ENCODE measurements around the gene NAALADL2.

Gene NAALADL2

DNA sequence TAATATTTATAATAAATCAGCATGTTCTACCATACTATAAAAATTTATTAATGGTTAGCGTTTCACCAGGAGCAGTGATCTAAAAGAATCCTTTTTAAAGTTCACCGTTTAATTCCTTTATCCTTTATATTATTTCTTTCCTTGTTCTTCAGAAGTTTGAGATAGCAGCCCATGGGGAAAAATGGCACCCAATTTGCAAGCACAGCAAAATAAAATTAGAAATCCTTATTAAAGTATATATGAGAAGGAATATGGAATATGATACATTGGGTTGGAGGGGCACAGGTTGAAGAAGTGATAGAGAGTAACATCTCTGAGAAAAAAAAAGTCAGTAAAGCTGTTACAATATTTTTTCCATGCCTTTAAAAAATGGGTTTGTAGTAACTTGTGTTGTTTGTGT is 892.0 kb downstream of the NAALADL2 start:
- TF ChIP-seq CREB1 (IDR thresholded peaks at IDR 0.05; ENCODE audit: low read depth) = no peak

GRCh38 chr3:175763948-175764347 is 904.8 kb downstream of the NAALADL2 start:
- TF ChIP-seq CREB1 (IDR thresholded peaks at IDR 0.05; ENCODE audit: low read depth) (no peak), ZBTB7A (IDR thresholded peaks at IDR 0.05; ENCODE audit: low read depth) (no peak)
- TF ChIP-seq, protein P1, sequence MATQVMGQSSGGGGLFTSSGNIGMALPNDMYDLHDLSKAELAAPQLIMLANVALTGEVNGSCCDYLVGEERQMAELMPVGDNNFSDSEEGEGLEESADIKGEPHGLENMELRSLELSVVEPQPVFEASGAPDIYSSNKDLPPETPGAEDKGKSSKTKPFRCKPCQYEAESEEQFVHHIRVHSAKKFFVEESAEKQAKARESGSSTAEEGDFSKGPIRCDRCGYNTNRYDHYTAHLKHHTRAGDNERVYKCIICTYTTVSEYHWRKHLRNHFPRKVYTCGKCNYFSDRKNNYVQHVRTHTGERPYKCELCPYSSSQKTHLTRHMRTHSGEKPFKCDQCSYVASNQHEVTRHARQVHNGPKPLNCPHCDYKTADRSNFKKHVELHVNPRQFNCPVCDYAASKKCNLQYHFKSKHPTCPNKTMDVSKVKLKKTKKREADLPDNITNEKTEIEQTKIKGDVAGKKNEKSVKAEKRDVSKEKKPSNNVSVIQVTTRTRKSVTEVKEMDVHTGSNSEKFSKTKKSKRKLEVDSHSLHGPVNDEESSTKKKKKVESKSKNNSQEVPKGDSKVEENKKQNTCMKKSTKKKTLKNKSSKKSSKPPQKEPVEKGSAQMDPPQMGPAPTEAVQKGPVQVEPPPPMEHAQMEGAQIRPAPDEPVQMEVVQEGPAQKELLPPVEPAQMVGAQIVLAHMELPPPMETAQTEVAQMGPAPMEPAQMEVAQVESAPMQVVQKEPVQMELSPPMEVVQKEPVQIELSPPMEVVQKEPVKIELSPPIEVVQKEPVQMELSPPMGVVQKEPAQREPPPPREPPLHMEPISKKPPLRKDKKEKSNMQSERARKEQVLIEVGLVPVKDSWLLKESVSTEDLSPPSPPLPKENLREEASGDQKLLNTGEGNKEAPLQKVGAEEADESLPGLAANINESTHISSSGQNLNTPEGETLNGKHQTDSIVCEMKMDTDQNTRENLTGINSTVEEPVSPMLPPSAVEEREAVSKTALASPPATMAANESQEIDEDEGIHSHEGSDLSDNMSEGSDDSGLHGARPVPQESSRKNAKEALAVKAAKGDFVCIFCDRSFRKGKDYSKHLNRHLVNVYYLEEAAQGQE (IDR thresholded peaks at IDR 0.05; ENCODE audit: low read depth) = no peak

DNA sequence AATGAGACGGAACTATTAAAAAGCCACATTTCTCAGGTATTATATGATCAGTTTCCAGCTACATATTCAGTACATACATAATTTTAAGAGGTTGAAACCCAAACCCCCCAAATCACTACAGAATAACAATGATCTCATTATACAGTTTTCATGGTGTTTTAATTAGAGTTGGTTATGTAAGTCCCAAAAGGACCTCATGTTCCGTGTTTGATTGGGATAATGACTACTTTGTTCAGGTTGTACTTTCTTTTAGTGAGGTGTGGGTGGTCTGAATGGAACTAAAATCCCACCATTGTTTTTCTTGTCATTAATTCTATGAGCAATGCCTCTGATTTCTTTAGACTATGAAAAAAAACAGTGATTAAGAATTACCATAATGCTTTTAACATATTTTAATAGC is 905.6 kb downstream of the NAALADL2 start:
- TF ChIP-seq MAX (IDR thresholded peaks at IDR 0.05) (no peak), YY1 (IDR thresholded peaks at IDR 0.05; ENCODE audit: low read depth) (no peak), USF1 (IDR thresholded peaks at IDR 0.05) (no peak), EGR1 (IDR thresholded peaks at IDR 0.05) (no peak), FOXM1 (IDR thresholded peaks at IDR 0.05; ENCODE audit: borderline replicate concordance, low read depth) (no peak), ZBTB7A (IDR thresholded peaks at IDR 0.05; ENCODE audit: low read depth) (no peak), CREB1 (IDR thresholded peaks at IDR 0.05; ENCODE audit: low read depth) (no peak), TEAD4 (IDR thresholded peaks at IDR 0.05) (no peak), CEBPB (IDR thresholded peaks at IDR 0.05) (no peak), RAD21 (IDR thresholded peaks at IDR 0.05; ENCODE audit: low read depth) (no peak), TCF12 (IDR thresholded peaks at IDR 0.05; ENCODE audit: low read depth) (no peak), NFIC (IDR thresholded peaks at IDR 0.05) (no peak), TAF1 (IDR thresholded peaks at IDR 0.05; ENCODE audit: low read depth) (no peak), EP300 (IDR thresholded peaks at IDR 0.05; ENCODE audit: borderline replicate concordance) (no peak)
- TF ChIP-seq, protein P1 (IDR thresholded peaks at IDR 0.05; ENCODE audit: low read depth) = no peak

DNA sequence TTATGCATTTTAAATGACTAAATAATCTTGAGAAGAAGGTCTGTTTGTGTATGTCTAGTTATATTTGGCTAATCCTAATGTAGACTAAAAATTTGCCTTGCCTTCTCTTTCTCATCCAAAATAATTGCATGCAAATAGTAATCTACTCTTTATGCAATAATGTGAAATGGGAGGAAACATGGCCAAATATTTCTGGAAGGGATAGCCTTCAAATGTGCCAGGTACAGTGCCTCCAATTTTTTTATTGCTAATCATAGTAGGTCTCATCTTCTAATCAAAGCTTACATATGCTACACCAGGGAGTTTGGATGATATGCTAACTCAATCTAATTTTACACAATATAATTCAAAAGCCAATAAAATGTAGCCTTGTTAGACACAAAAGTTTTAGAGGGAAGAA is 911.3 kb downstream of the NAALADL2 start:
- TF ChIP-seq ZBTB7A (IDR thresholded peaks at IDR 0.05; ENCODE audit: low read depth) = no peak

- TF ChIP-seq USF1 (IDR thresholded peaks at IDR 0.05) = no peak
- no peak for TF ChIP-seq EP300 (IDR thresholded peaks at IDR 0.05; ENCODE audit: borderline replicate concordance)
- no peak for TF ChIP-seq FOXM1 (IDR thresholded peaks at IDR 0.05; ENCODE audit: borderline replicate concordance, low read depth)
- TF ChIP-seq TAF1 (IDR thresholded peaks at IDR 0.05; ENCODE audit: low read depth) = no peak
These were observed 918.4 kb downstream of the NAALADL2 start for GRCh38 chr3:175777495-175777894.

DNA sequence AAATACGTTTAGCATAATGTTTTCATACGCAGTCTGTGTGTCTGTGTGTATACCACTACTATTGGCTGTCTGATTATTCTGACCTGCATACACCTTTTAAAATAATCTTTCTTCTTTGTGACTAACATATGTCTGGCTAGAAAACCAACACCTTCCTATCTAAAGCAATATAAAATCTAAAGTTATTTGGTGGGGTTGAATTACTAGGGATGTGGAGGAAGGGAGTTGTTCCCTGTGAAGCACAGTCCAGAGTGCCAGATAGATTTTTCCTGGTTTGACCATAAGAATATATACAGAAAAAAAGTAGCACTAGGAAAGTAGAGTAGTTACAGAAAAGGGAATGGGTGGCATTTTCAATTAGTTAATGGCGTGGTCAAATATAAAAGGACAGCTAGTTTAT is 918.8 kb downstream of the NAALADL2 start:
- TF ChIP-seq EGR1 (IDR thresholded peaks at IDR 0.05) = no peak
- no peak for TF ChIP-seq USF1 (IDR thresholded peaks at IDR 0.05)
- no peak for TF ChIP-seq YY1 (IDR thresholded peaks at IDR 0.05; ENCODE audit: low read depth)
- no peak for TF ChIP-seq RAD21 (IDR thresholded peaks at IDR 0.05; ENCODE audit: low read depth)
- TF ChIP-seq ZBTB7A (IDR thresholded peaks at IDR 0.05; ENCODE audit: low read depth) = no peak
- no peak for TF ChIP-seq TCF12 (IDR thresholded peaks at IDR 0.05; ENCODE audit: low read depth)
- no peak for TF ChIP-seq CREB1 (IDR thresholded peaks at IDR 0.05; ENCODE audit: low read depth)
- TF ChIP-seq EP300 (IDR thresholded peaks at IDR 0.05; ENCODE audit: borderline replicate concordance) = no peak
- TF ChIP-seq, protein P1 (IDR thresholded peaks at IDR 0.05; ENCODE audit: low read depth) = no peak
- TF ChIP-seq TEAD4 (IDR thresholded peaks at IDR 0.05) = no peak
- no peak for TF ChIP-seq FOXM1 (IDR thresholded peaks at IDR 0.05; ENCODE audit: borderline replicate concordance, low read depth)
- no peak for TF ChIP-seq NFIC (IDR thresholded peaks at IDR 0.05)
- no peak for TF ChIP-seq CEBPB (IDR thresholded peaks at IDR 0.05)
- TF ChIP-seq MAX (IDR thresholded peaks at IDR 0.05) = no peak
- TF ChIP-seq TAF1 (IDR thresholded peaks at IDR 0.05; ENCODE audit: low read depth) = no peak
